ENCODE measurements around the gene PADI3. TPM values are rescaled to one million over a fixed set of nuclear protein-coding genes. Genes with fewer than 3 reads are reported as not detected.

PADI3 gene
- total and polyA plus RNA-seq, 3 experiments from 2014 or later = not detected

- DNase-seq = no peak
- no peaks in the 10 kb centered on the region for H3K4me1 Mint-ChIP-seq
These were observed 10.5 kb downstream of the PADI3 start for GRCh38 chr1:17259233-17259873.

GRCh38 chr1:17260264-17260663 is 11.4 kb downstream of the PADI3 start:
- Histone ChIP-seq H3K36me3 (ENCODE audit: insufficient read depth, low read length) (no peaks in the 10 kb centered on the region), H3K4me1 (ENCODE audit: insufficient read depth, low read length) (no peaks in the 10 kb centered on the region), H3K9me3 (ENCODE audit: low read length) (no peaks in the 10 kb centered on the region), H3K27ac (ENCODE audit: low read depth, low read length) (no peak overlapping the region), H3K27me3 (ENCODE audit: insufficient read depth, low read length, poor library complexity, severe bottlenecking) (no peaks in the 10 kb centered on the region), H3K4me3 (ENCODE audit: low read length) (no peak overlapping the region)
- Mint-ChIP-seq H3K4me1 (no peaks in the 10 kb centered on the region), H3K4me3 (peak overlapping the region in 1 of 7 donors; percentile 51), H3K27me3 (peaks cover 0 to 18% of the 10 kb centered on the region in 2 donors), H3K36me3 (peaks cover 0 to 2% (median 0%) of the 10 kb centered on the region in 3 donors), H3K9me3 (no peaks in the 10 kb centered on the region), H3K27ac (no peak overlapping the region)
- ChIA-PET CTCF (no interaction called here), POLR2A (no interaction called here)
- DNase-seq = no peak

More at GRCh38 chr1:17259233-17259873, 10.5 kb downstream of the PADI3 start:
- no peaks in the 10 kb centered on the region for H3K9me3 ChIP-seq (ENCODE audit: low read length)
- no peaks in the 10 kb centered on the region for H3K4me1 ChIP-seq (ENCODE audit: insufficient read depth, low read length)
- ChIA-PET POLR2A (no interaction called here), CTCF (no interaction called here)
- Mint-ChIP-seq H3K27me3 (peaks cover 0 to 18% of the 10 kb centered on the region in 2 donors), H3K27ac (no peak overlapping the region), H3K4me3 (no peak overlapping the region), H3K36me3 (peaks cover 0 to 2% (median 0%) of the 10 kb centered on the region in 3 donors), H3K9me3 (no peaks in the 10 kb centered on the region)
- no peak overlapping the region for H3K4me3 ChIP-seq (ENCODE audit: low read length)
- H3K27ac ChIP-seq (ENCODE audit: low read depth, low read length) = no peak overlapping the region
- H3K27me3 ChIP-seq (ENCODE audit: insufficient read depth, low read length, poor library complexity, severe bottlenecking) = no peaks in the 10 kb centered on the region
- H3K36me3 ChIP-seq (ENCODE audit: insufficient read depth, low read length) = no peaks in the 10 kb centered on the region

- no peaks in the 10 kb centered on the region for H3K27me3 ChIP-seq (ENCODE audit: insufficient read depth, low read length, poor library complexity, severe bottlenecking)
- no peaks in the 10 kb centered on the region for H3K4me1 ChIP-seq (ENCODE audit: insufficient read depth, low read length)
- DNase-seq = no peak
- ChIA-PET CTCF (no interaction called here), POLR2A (no interaction called here)
- no peak overlapping the region for H3K27ac ChIP-seq (ENCODE audit: low read depth, low read length)
- H3K4me3 ChIP-seq (ENCODE audit: low read length) = no peak overlapping the region
- H3K9me3 ChIP-seq (ENCODE audit: low read length) = no peaks in the 10 kb centered on the region
- Mint-ChIP-seq H3K36me3 (peaks cover 0 to 2% (median 0%) of the 10 kb centered on the region in 3 donors), H3K9me3 (no peaks in the 10 kb centered on the region), H3K27me3 (peaks cover 1 to 15% of the 10 kb centered on the region in 2 donors), H3K4me1 (no peaks in the 10 kb centered on the region), H3K27ac (no peak overlapping the region), H3K4me3 (peak overlapping the region in 1 of 7 donors; percentile 51)
- no peaks in the 10 kb centered on the region for H3K36me3 ChIP-seq (ENCODE audit: insufficient read depth, low read length)
These were observed 11.8 kb downstream of the PADI3 start for GRCh38 chr1:17260738-17261137.

- H3K36me3 Mint-ChIP-seq = no peaks in the 10 kb centered on the region
- no peak overlapping the region for H3K27ac ChIP-seq (ENCODE audit: low read depth, low read length)
- no peak overlapping the region for H3K27ac Mint-ChIP-seq
- H3K9me3 Mint-ChIP-seq = no peaks in the 10 kb centered on the region
- H3K27me3 ChIP-seq (ENCODE audit: insufficient read depth, low read length, poor library complexity, severe bottlenecking) = no peaks in the 10 kb centered on the region
- no peaks in the 10 kb centered on the region for H3K4me1 Mint-ChIP-seq
- CTCF ChIA-PET = no interaction called here
- no peak overlapping the region for H3K4me3 ChIP-seq (ENCODE audit: low read length)
- no peak overlapping the region for H3K4me3 Mint-ChIP-seq
- POLR2A ChIA-PET = no interaction called here
- H3K36me3 ChIP-seq (ENCODE audit: insufficient read depth, low read length) = no peaks in the 10 kb centered on the region
- H3K27me3 Mint-ChIP-seq = peaks cover 4 to 6% of the 10 kb centered on the region in 2 donors
- no peak for DNase-seq
- no peaks in the 10 kb centered on the region for H3K4me1 ChIP-seq (ENCODE audit: insufficient read depth, low read length)
- no peaks in the 10 kb centered on the region for H3K9me3 ChIP-seq (ENCODE audit: low read length)
These were observed 15.0 kb downstream of the PADI3 start for GRCh38 chr1:17263936-17264335.

GRCh38 chr1:17264470-17264869 is 15.6 kb downstream of the PADI3 start:
- H3K27ac Mint-ChIP-seq = no peak overlapping the region
- H3K4me3 ChIP-seq (ENCODE audit: low read length) = no peak overlapping the region
- H3K4me1 ChIP-seq (ENCODE audit: insufficient read depth, low read length) = no peaks in the 10 kb centered on the region
- POLR2A ChIA-PET = no interaction called here
- H3K4me1 Mint-ChIP-seq = no peaks in the 10 kb centered on the region
- DNase-seq = no peak
- no peaks in the 10 kb centered on the region for H3K9me3 ChIP-seq (ENCODE audit: low read length)
- H3K4me3 Mint-ChIP-seq = no peak overlapping the region
- CTCF ChIA-PET = no interaction called here
- no peaks in the 10 kb centered on the region for H3K27me3 ChIP-seq (ENCODE audit: insufficient read depth, low read length, poor library complexity, severe bottlenecking)
- H3K27ac ChIP-seq (ENCODE audit: low read depth, low read length) = no peak overlapping the region
- H3K36me3 Mint-ChIP-seq = no peaks in the 10 kb centered on the region
- no peaks in the 10 kb centered on the region for H3K9me3 Mint-ChIP-seq
- H3K36me3 ChIP-seq (ENCODE audit: insufficient read depth, low read length) = no peaks in the 10 kb centered on the region
- H3K27me3 Mint-ChIP-seq = peaks cover 4 to 6% of the 10 kb centered on the region in 2 donors

- no peaks in the 10 kb centered on the region for H3K9me3 ChIP-seq (ENCODE audit: low read length)
- CTCF ChIA-PET = no interaction called here
- DNase-seq = no peak
These were observed 16.3 kb downstream of the PADI3 start for GRCh38 chr1:17265162-17265561.

GRCh38 chr1:17265950-17266349 is 17.1 kb downstream of the PADI3 start:
- no peak for DNase-seq
- Mint-ChIP-seq H3K36me3 (no peaks in the 10 kb centered on the region), H3K4me3 (no peak overlapping the region), H3K27me3 (peaks cover 2 to 4% of the 10 kb centered on the region in 2 donors), H3K9me3 (no peaks in the 10 kb centered on the region), H3K27ac (no peak overlapping the region), H3K4me1 (no peaks in the 10 kb centered on the region)
- CTCF ChIA-PET = no interaction called here
- Histone ChIP-seq H3K9me3 (ENCODE audit: low read length) (no peaks in the 10 kb centered on the region), H3K4me1 (ENCODE audit: insufficient read depth, low read length) (no peaks in the 10 kb centered on the region), H3K4me3 (ENCODE audit: low read length) (no peak overlapping the region), H3K27me3 (ENCODE audit: insufficient read depth, low read length, poor library complexity, severe bottlenecking) (no peaks in the 10 kb centered on the region), H3K36me3 (ENCODE audit: insufficient read depth, low read length) (no peaks in the 10 kb centered on the region), H3K27ac (ENCODE audit: low read depth, low read length) (no peak overlapping the region)
- POLR2A ChIA-PET = no interaction called here

More at GRCh38 chr1:17265162-17265561, 16.3 kb downstream of the PADI3 start:
- Mint-ChIP-seq H3K36me3 (no peaks in the 10 kb centered on the region), H3K27ac (peak overlapping the region in 1 of 8 donors; percentile 48), H3K4me3 (no peak overlapping the region), H3K27me3 (peaks cover 4 to 6% of the 10 kb centered on the region in 2 donors), H3K9me3 (no peaks in the 10 kb centered on the region), H3K4me1 (no peaks in the 10 kb centered on the region)
- POLR2A ChIA-PET = no interaction called here
- H3K27ac ChIP-seq (ENCODE audit: low read depth, low read length) = no peak overlapping the region
- no peaks in the 10 kb centered on the region for H3K4me1 ChIP-seq (ENCODE audit: insufficient read depth, low read length)
- H3K27me3 ChIP-seq (ENCODE audit: insufficient read depth, low read length, poor library complexity, severe bottlenecking) = no peaks in the 10 kb centered on the region
- no peak overlapping the region for H3K4me3 ChIP-seq (ENCODE audit: low read length)
- H3K36me3 ChIP-seq (ENCODE audit: insufficient read depth, low read length) = no peaks in the 10 kb centered on the region

- Histone ChIP-seq H3K27me3 (ENCODE audit: insufficient read depth, low read length, poor library complexity, severe bottlenecking) (no peaks in the 10 kb centered on the region), H3K4me1 (ENCODE audit: insufficient read depth, low read length) (no peaks in the 10 kb centered on the region), H3K27ac (ENCODE audit: low read depth, low read length) (no peak overlapping the region), H3K4me3 (ENCODE audit: low read length) (no peak overlapping the region), H3K9me3 (ENCODE audit: low read length) (no peaks in the 10 kb centered on the region), H3K36me3 (ENCODE audit: insufficient read depth, low read length) (no peaks in the 10 kb centered on the region)
- Mint-ChIP-seq H3K27me3 (peaks cover 9 to 11% of the 10 kb centered on the region in 2 donors), H3K36me3 (no peaks in the 10 kb centered on the region), H3K9me3 (no peaks in the 10 kb centered on the region), H3K4me1 (no peaks in the 10 kb centered on the region), H3K4me3 (no peak overlapping the region), H3K27ac (no peak overlapping the region)
- POLR2A ChIA-PET = no interaction called here
- peak in 1 of 5 donors; percentile 39 for DNase-seq
- CTCF ChIA-PET = no interaction called here
These were observed 22.2 kb downstream of the PADI3 start for GRCh38 chr1:17270891-17271765.
